K562 (cell line): ENCODE data around the gene DRD3. TPM values are rescaled to one million over a fixed set of nuclear protein-coding genes. Genes with fewer than 3 reads are reported as not detected.

Experiments
- ATAC-seq: fragments of 200-7000 bp; cut with Tn5 transposase; 3 replicates; pipeline ENCODE4 v1.9.1; 2020; ENCODE audit warnings: moderate library complexity
- BruUV-seq: library from RNA; stranded (reverse); fragments of 400-500 nt; replicated peaks from 2 replicates; lab custom pipeline; 2021; lab: Mats Ljungman, UMichigan
- CTCF ChIA-PET: fragments of 300-600 bp; formaldehyde crosslinking; extraction: SDS; loops from one replicate; lab custom pipeline; 2021; ENCODE audit warnings: low intra/inter-chr PET ratio; lab: Yijun Ruan, JAX
- POLR2A ChIA-PET: fragments of 300-600, 350-650 bp; sonication (Branson Sonifier 250); formaldehyde crosslinking; extraction: SDS; loops from one replicate; lab custom pipeline; 2021; ENCODE audit warnings: antibody characterized with exemption, inconsistent platforms; lab: Yijun Ruan, JAX
- DNase-seq, 4 experiments: peaks; one replicate each; pipeline versions ENCODE4 v3.0.0 to v3.0.0-alpha.2; 2011 to 2018; ENCODE audit warnings: low spot score in 3 of 4, mixed read lengths in 3 of 4; ENCODE audit errors: extremely low read depth in 1 of 4
- FAIRE-seq: peaks from 2 replicates; lab custom pipeline; 2011; peaks lifted over from hg19 to GRCh38; lab: Jason Lieb, UNC
- H2AFZ ChIP-seq: 2 replicates; pipeline ENCODE4 v1.6.0; 2011; ENCODE audit warnings: low read depth, low read length, control low read depth, inconsistent platforms
- H3K27ac ChIP-seq: fragments of 200-600 bp; 3 replicates; pipeline ENCODE4 v1.8.0; 2011; ENCODE audit warnings: low read depth, mild to moderate bottlenecking, control low read depth, inconsistent platforms, low read length, moderate library complexity, mixed read lengths; ENCODE audit errors: extremely low read depth
- H3K27me3 ChIP-seq, 2 experiments: fragments of 300-600 bp in 1 of 2; 2 replicates in 1 of 2; 3 replicates in 1 of 2; pipeline versions ENCODE4 v1.6.0 to v1.8.0; 2011; ENCODE audit warnings: inconsistent platforms in 2 of 2, low read length in 2 of 2, mild to moderate bottlenecking in 1 of 2, mixed read lengths in 1 of 2, moderate library complexity in 1 of 2; ENCODE audit not compliant: control insufficient read depth in 2 of 2, insufficient read depth in 2 of 2
- H3K36me3 ChIP-seq: fragments of 300-600 bp; 3 replicates; pipeline ENCODE4 v1.8.0; 2011; ENCODE audit warnings: mild to moderate bottlenecking, low read length, inconsistent platforms; ENCODE audit not compliant: control insufficient read depth, insufficient read depth
- H3K4me1 ChIP-seq, 2 experiments: fragments of 200-600 bp in 1 of 2; replicated peaks in 1 of 2; 2 replicates in 1 of 2; 3 replicates in 1 of 2; pipeline versions ENCODE4 v1.5.1 to v1.8.0; 2011; ENCODE audit warnings: inconsistent platforms in 2 of 2, low read length in 2 of 2, mild to moderate bottlenecking in 1 of 2, mixed read lengths in 1 of 2, moderate library complexity in 1 of 2; ENCODE audit not compliant: control insufficient read depth in 2 of 2, insufficient read depth in 2 of 2
- H3K4me2 ChIP-seq: 2 replicates; pipeline ENCODE4 v1.6.1; 2011; ENCODE audit warnings: low read length, control low read depth, inconsistent platforms, mixed read lengths; ENCODE audit not compliant: insufficient read depth
- H3K4me3 ChIP-seq: fragments of 200-600 bp; sonication (generic), shearing (Covaris generic); 2 replicates; pipeline ENCODE4 v1.5.1; 2016; ENCODE audit warnings: control low read depth, inconsistent platforms
- H3K79me2 ChIP-seq: fragments of 200-600 bp; 3 replicates; pipeline ENCODE4 v1.8.0; 2011; ENCODE audit warnings: low read length, inconsistent platforms; ENCODE audit not compliant: control insufficient read depth, insufficient read depth
- H3K9ac ChIP-seq, 2 experiments: 2 replicates each; pipeline versions ENCODE4 v1.6.0 to v1.6.1; 2011; ENCODE audit warnings: low read depth in 2 of 2, low read length in 2 of 2, control low read depth in 1 of 2, inconsistent platforms in 1 of 2, mild to moderate bottlenecking in 1 of 2, mixed read lengths in 1 of 2; ENCODE audit not compliant: insufficient read depth in 1 of 2
- H3K9me1 ChIP-seq: one replicate; pipeline ENCODE4 v1.6.0; 2011; ENCODE audit warnings: inconsistent platforms, mild to moderate bottlenecking, low read length, moderate library complexity; ENCODE audit not compliant: control insufficient read depth, insufficient read depth
- H3K9me3 ChIP-seq: replicated peaks from 2 replicates; pipeline ENCODE4 v1.5.1; 2011; ENCODE audit warnings: low read depth, low read length, inconsistent platforms; ENCODE audit not compliant: control insufficient read depth, insufficient read depth
- H4K20me1 ChIP-seq: replicated peaks from 2 replicates; pipeline ENCODE4 v1.6.1; 2011; ENCODE audit warnings: low read length, inconsistent platforms, mixed read lengths; ENCODE audit not compliant: control insufficient read depth, insufficient read depth
- BDP1 ChIP-seq: IDR thresholded peaks from 3 replicates; pipeline ENCODE4 v1.6.1; 2011; ENCODE audit not compliant: insufficient read length, insufficient read depth
- ESRRB ChIP-seq: fragments of 250-450 bp; sonication (Bioruptor Pico); IDR thresholded peaks from 2 replicates; pipeline ENCODE4 v1.5.0; 2020; ENCODE audit warnings: mild to moderate bottlenecking, moderate library complexity, borderline replicate concordance
- HDAC1 ChIP-seq, 2 experiments: fragments of 450-650 bp; IDR thresholded peaks; 2 replicates each; pipeline ENCODE4 v1.6.1; 2016 to 2017; ENCODE audit warnings: inconsistent platforms in 1 of 2, mild to moderate bottlenecking in 1 of 2, moderate library complexity in 1 of 2
- HOMEZ ChIP-seq: fragments of 250-450 bp; sonication (Bioruptor Pico); IDR thresholded peaks from 2 replicates; pipeline ENCODE4 v1.4.0; 2020; ENCODE audit warnings: mild to moderate bottlenecking, moderate library complexity
- KDM5B ChIP-seq: fragments of 200-600 bp; sonication (generic); IDR thresholded peaks from 2 replicates; pipeline ENCODE4 v1.6.1; 2012; ENCODE audit warnings: low read depth, mild to moderate bottlenecking, moderate library complexity, low read length, control low read depth, inconsistent platforms; ENCODE audit not compliant: insufficient replicate concordance
- MTA3 ChIP-seq: fragments of 450-650 bp; formaldehyde crosslinking; IDR thresholded peaks from 2 replicates; pipeline ENCODE4 v1.6.1; 2017; ENCODE audit warnings: mild to moderate bottlenecking, borderline replicate concordance
- MYC ChIP-seq, 2 experiments: fragments of 250-450 bp in 1 of 2; sonication (Bioruptor Pico) in 1 of 2; IDR thresholded peaks; 2 replicates each; pipeline versions ENCODE4 v1.5.1 to v1.6.1; 2012 to 2021; ENCODE audit warnings: low read depth in 2 of 2, borderline replicate concordance in 1 of 2, improper control_type of control experiment in 1 of 2, low read length in 1 of 2, mild to moderate bottlenecking in 1 of 2, moderate library complexity in 1 of 2
- NFATC3 ChIP-seq: fragments of 450-650 bp; IDR thresholded peaks from 2 replicates; pipeline ENCODE4 v1.6.1; 2017; ENCODE audit warnings: mild to moderate bottlenecking
- POLR2AphosphoS5 ChIP-seq: IDR thresholded peaks from 2 replicates; pipeline ENCODE4 v1.6.1; 2011; ENCODE audit warnings: mild to moderate bottlenecking, low read depth, low read length, moderate library complexity; ENCODE audit not compliant: control insufficient read depth, insufficient read depth
- SMAD4 ChIP-seq: fragments of 250-450 bp; sonication (Bioruptor Pico); conservative IDR thresholded peaks from 2 replicates; pipeline ENCODE4 v1.8.0; 2021; ENCODE audit warnings: inconsistent platforms, mild to moderate bottlenecking, moderate library complexity
- ZNF347 ChIP-seq: fragments of 450-650 bp; formaldehyde crosslinking; IDR thresholded peaks from 2 replicates; pipeline ENCODE4 v1.4.0; 2020; ENCODE audit warnings: low read depth, mild to moderate bottlenecking, moderate library complexity
- WGBS: fragments of 100-300 bp; shearing (Covaris generic); methylation state at CpG from one replicate; pipeline ENCODE4 v1.1.6; 2016; ENCODE audit warnings: low coverage, mixed read lengths; ENCODE audit not compliant: insufficient coverage; ENCODE audit errors: missing lambda C conversion rate; 5-methylcytosine and 5-hydroxymethylcytosine counted together
- in situ Hi-C: fragments of 300-500 bp; cut with MboI; formaldehyde crosslinking; loops from 4 replicates; pipeline ENCODE4 v1.15.0; 2018; ENCODE audit warnings: inconsistent platforms, mixed read lengths
- intact Hi-C: fragments of 100-400 bp; cut with micrococcal nuclease; formaldehyde crosslinking; loops from 2 replicates; pipeline ENCODE4 v1.14.2; 2022
- polyA plus RNA-seq, 8 experiments: library from polyadenylated mRNA; depleted of rRNA in 4 of 8; stranded (reverse) in 5 of 8; unstranded in 3 of 8; fragments of >200 nt; fragmentation: Nextera tagmentation in 2 of 8; fragmentation: Illumina TruSeq in 1 of 8; extraction: Ambion mirVana in 2 of 8; extraction: Trizol in 1 of 8; gene quantifications; 2 replicates each; pipeline versions ENCODE4 v1.2.1 to v1.2.3, GENCODE V29; 2011 to 2014; ENCODE audit warnings: inconsistent platforms in 1 of 8, missing spikeins in 1 of 8
- total RNA-seq, 7 experiments: library from RNA; depleted of rRNA in 6 of 7; stranded (reverse); fragments of >200 nt in 6 of 7; fragmentation: Illumina TruSeq in 2 of 7; extraction: Trizol in 2 of 7; gene quantifications; 2 replicates each; pipeline versions ENCODE4 v1.2.1 to v1.2.3, GENCODE V29; 2011 to 2021; ENCODE audit warnings: low replicate concordance in 1 of 7
- TF ChIP-seq, protein P1 (sequence below): fragments of 450-650 bp; IDR thresholded peaks from 2 replicates; pipeline ENCODE4 v1.6.1; 2017; ENCODE audit warnings: antibody characterized with exemption
- TF ChIP-seq, protein P2 (sequence below): sonication (generic); formaldehyde crosslinking; IDR thresholded peaks from 2 replicates; pipeline ENCODE4 v1.8.0; 2023; ENCODE audit warnings: mild to moderate bottlenecking, missing genetic modification reagents
- TF ChIP-seq, protein P3 (sequence below): sonication (generic); formaldehyde crosslinking; IDR thresholded peaks from 2 replicates; pipeline ENCODE4 v1.9.0; 2022; ENCODE audit warnings: mild to moderate bottlenecking, missing genetic modification reagents

The DRD3 gene
- total and polyA plus RNA-seq, 9 of the 15 experiments (the other 6 are each of a cell fraction or from before 2014, with no cell fraction given), result not detected

- Histone ChIP-seq H3K9me1 (no peaks in the 10 kb centered on the region), H3K9ac (no peak overlapping the region), H3K9me3 (no peaks in the 10 kb centered on the region), H3K4me2 (no peak overlapping the region), H3K4me1 (no peaks in the 10 kb centered on the region), H3K27ac (no peak overlapping the region), H3K4me3 (no peak overlapping the region), H2AFZ (no peak overlapping the region), H4K20me1 (no peaks in the 10 kb centered on the region), H3K27me3 (no peaks in the 10 kb centered on the region), H3K36me3 (no peaks in the 10 kb centered on the region), H3K79me2 (no peaks in the 10 kb centered on the region)
- in situ Hi-C loops, result no loop called here
- ChIA-PET CTCF (no interaction called here), POLR2A (no interaction called here)
- no peak for FAIRE-seq
- no TSS peak for BruUV-seq
- DNase-seq, result no peak
- 0% methylated on average over 3 of the region's 7 CpGs for WGBS
- intact Hi-C loops, result no loop called here
- no peak for ATAC-seq
- TF ChIP-seq ESRRB (CRISPR knock-in tag) (no peak), HOMEZ (CRISPR knock-in tag) (no peak), KDM5B (no peak), SMAD4 (CRISPR knock-in tag) (no peak), NFATC3 (no peak), MYC (IDR thresholded peaks at IDR 0.05; ENCODE audit: low read depth, low read length) (no peak), MYC (CRISPR knock-in tag; IDR thresholded peaks at IDR 0.05; ENCODE audit: borderline replicate concordance, low read depth) (no peak), MTA3 (no peak), ZNF347 (no peak), POLR2AphosphoS5 (no peak), BDP1 (no peak), HDAC1 (IDR thresholded peaks at IDR 0.05) (no peak)
- TF ChIP-seq, protein P1, sequence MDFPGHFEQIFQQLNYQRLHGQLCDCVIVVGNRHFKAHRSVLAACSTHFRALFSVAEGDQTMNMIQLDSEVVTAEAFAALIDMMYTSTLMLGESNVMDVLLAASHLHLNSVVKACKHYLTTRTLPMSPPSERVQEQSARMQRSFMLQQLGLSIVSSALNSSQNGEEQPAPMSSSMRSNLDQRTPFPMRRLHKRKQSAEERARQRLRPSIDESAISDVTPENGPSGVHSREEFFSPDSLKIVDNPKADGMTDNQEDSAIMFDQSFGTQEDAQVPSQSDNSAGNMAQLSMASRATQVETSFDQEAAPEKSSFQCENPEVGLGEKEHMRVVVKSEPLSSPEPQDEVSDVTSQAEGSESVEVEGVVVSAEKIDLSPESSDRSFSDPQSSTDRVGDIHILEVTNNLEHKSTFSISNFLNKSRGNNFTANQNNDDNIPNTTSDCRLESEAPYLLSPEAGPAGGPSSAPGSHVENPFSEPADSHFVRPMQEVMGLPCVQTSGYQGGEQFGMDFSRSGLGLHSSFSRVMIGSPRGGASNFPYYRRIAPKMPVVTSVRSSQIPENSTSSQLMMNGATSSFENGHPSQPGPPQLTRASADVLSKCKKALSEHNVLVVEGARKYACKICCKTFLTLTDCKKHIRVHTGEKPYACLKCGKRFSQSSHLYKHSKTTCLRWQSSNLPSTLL, result no peak
- TF ChIP-seq, protein P2, sequence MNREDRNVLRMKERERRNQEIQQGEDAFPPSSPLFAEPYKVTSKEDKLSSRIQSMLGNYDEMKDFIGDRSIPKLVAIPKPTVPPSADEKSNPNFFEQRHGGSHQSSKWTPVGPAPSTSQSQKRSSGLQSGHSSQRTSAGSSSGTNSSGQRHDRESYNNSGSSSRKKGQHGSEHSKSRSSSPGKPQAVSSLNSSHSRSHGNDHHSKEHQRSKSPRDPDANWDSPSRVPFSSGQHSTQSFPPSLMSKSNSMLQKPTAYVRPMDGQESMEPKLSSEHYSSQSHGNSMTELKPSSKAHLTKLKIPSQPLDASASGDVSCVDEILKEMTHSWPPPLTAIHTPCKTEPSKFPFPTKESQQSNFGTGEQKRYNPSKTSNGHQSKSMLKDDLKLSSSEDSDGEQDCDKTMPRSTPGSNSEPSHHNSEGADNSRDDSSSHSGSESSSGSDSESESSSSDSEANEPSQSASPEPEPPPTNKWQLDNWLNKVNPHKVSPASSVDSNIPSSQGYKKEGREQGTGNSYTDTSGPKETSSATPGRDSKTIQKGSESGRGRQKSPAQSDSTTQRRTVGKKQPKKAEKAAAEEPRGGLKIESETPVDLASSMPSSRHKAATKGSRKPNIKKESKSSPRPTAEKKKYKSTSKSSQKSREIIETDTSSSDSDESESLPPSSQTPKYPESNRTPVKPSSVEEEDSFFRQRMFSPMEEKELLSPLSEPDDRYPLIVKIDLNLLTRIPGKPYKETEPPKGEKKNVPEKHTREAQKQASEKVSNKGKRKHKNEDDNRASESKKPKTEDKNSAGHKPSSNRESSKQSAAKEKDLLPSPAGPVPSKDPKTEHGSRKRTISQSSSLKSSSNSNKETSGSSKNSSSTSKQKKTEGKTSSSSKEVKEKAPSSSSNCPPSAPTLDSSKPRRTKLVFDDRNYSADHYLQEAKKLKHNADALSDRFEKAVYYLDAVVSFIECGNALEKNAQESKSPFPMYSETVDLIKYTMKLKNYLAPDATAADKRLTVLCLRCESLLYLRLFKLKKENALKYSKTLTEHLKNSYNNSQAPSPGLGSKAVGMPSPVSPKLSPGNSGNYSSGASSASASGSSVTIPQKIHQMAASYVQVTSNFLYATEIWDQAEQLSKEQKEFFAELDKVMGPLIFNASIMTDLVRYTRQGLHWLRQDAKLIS (CRISPR knock-in tag), result no peak
- TF ChIP-seq, protein P3, sequence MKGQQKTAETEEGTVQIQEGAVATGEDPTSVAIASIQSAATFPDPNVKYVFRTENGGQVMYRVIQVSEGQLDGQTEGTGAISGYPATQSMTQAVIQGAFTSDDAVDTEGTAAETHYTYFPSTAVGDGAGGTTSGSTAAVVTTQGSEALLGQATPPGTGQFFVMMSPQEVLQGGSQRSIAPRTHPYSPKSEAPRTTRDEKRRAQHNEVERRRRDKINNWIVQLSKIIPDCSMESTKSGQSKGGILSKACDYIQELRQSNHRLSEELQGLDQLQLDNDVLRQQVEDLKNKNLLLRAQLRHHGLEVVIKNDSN (CRISPR knock-in tag), result no peak
Observed at GRCh38 chr3:114171677-114172076, 7.2 kb downstream of the DRD3 start.
